Stomach (tissue), 4 donors: ENCODE data around the gene CEP350.

Experiments used
- CTCF ChIP-seq, 7 experiments: fragments of 450-650 bp in 4 of 7; fragments of 200-600 bp in 3 of 7; sonication (generic) in 3 of 7; IDR thresholded peaks; one replicate each; pipeline ENCODE4 v1.5.1; 2016 to 2019; ENCODE audit warnings: antibody characterized with exemption in 7 of 7, control low read depth in 2 of 7, mild to moderate bottlenecking in 1 of 7
- EP300 ChIP-seq: sonication (generic); formaldehyde crosslinking; IDR thresholded peaks from one replicate; pipeline ENCODE4 v1.6.1; 2017; ENCODE audit warnings: antibody characterized with exemption
- POLR2A ChIP-seq, 4 donors: fragments of 450-650 bp; IDR thresholded peaks; one replicate each; pipeline ENCODE4 v1.6.1; 2016; ENCODE audit warnings: antibody characterized with exemption in 4 of 4, control low read depth in 2 of 4, mild to moderate bottlenecking in 1 of 4, moderate library complexity in 1 of 4
- POLR2AphosphoS5 ChIP-seq, 3 donors: sonication (generic); formaldehyde crosslinking; IDR thresholded peaks; one replicate each; pipeline ENCODE4 v1.6.1; 2016; ENCODE audit warnings: antibody characterized with exemption in 3 of 3

GRCh38 chr1:180157576-180158057 is 203.0 kb downstream of the CEP350 start:
- TF ChIP-seq CTCF (IDR thresholded peaks at IDR 0.05), result no peak
- TF ChIP-seq POLR2A (IDR thresholded peaks at IDR 0.05), result no peak
- no peak for TF ChIP-seq EP300
- TF ChIP-seq POLR2AphosphoS5 (IDR thresholded peaks at IDR 0.05), result peak in 2 of 3 donors; percentile 64 to 75
